Uterus (tissue), 2 donors: ENCODE data around the gene GLIPR1L1.

Experiments
- CTCF ChIP-seq, 4 experiments: fragments of 200-600 bp in 2 of 4; fragments of 450-650 bp in 2 of 4; sonication (generic) in 2 of 4; IDR thresholded peaks; one replicate each; pipeline ENCODE4 v1.5.1; 2016 to 2019; ENCODE audit warnings: antibody characterized with exemption in 4 of 4, mild to moderate bottlenecking in 2 of 4, moderate library complexity in 1 of 4
- POLR2A ChIP-seq, 2 donors: fragments of 450-650 bp; IDR thresholded peaks; one replicate each; pipeline ENCODE4 v1.6.1; 2016; ENCODE audit warnings: antibody characterized with exemption in 2 of 2, mild to moderate bottlenecking in 1 of 2, moderate library complexity in 1 of 2

DNA sequence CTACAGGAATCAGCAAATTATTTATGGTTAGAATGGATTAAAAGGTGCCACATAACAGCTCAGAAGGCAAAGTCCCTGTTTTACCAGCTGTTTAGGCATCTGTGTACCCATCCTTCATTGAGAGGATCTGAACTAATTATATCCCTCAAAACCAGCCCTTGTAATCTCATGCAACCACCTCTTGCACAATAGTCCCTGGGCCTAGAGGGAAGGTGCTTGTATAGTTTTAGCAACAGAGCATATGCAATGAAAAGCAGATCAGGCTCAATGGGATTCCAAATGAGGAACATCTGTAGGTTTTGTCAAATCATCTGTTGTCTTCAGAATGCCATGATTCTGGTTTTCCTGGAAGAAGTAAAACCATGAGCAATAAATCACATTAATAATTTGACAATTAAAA lies 30.4 kb downstream of the GLIPR1L1 start:
- TF ChIP-seq CTCF (IDR thresholded peaks at IDR 0.05) = no peak
- no peak for TF ChIP-seq POLR2A (IDR thresholded peaks at IDR 0.05)
